B cell (primary cell): Measurements from ENCODE around the gene NR6A1. TPM values are rescaled to one million over a fixed set of nuclear protein-coding genes. Genes with fewer than 3 reads are reported as not detected.

ENCODE experiments used
- ATAC-seq: fragments of 200-7000 bp; cut with Tn5 transposase; one replicate; pipeline ENCODE4 v1.10.0; 2021; ENCODE audit warnings: low read depth, mild to moderate bottlenecking, moderate number of reproducible peaks, moderate library complexity
- CTCF ChIA-PET: fragments of 350-600 bp; sonication (Branson Sonifier 250); formaldehyde crosslinking; loops from one replicate; lab custom pipeline; 2021; ENCODE audit warnings: antibody characterized with exemption, inconsistent platforms; lab: Charles Lee
- POLR2A ChIA-PET: fragments of 350-600 bp; sonication (Branson Sonifier 250); formaldehyde crosslinking; loops from one replicate; lab custom pipeline; 2021; ENCODE audit warnings: antibody characterized with exemption; lab: Charles Lee
- DNase-seq: peaks from one replicate; pipeline ENCODE4 v3.0.0; 2013
- H2AFZ ChIP-seq: 2 replicates; pipeline ENCODE4 v1.6.1; 2012; ENCODE audit warnings: mild to moderate bottlenecking, low read depth, low read length; ENCODE audit not compliant: insufficient read depth, poor library complexity, severe bottlenecking
- H3K27ac ChIP-seq, 2 donors: 1 replicate in 1 of 2; 2 replicates in 1 of 2; pipeline ENCODE4 v1.5.1; 2012 to 2013; ENCODE audit warnings: low read length in 2 of 2, mild to moderate bottlenecking in 2 of 2, moderate library complexity in 1 of 2
- H3K27me3 ChIP-seq, 4 experiments: fragments of 200-600 bp in 1 of 4; sonication (generic) in 1 of 4; replicated peaks in 1 of 4; 1 replicate in 2 of 4; 2 replicates in 2 of 4; pipeline versions ENCODE4 v1.6.1 to v1.7.0; 2013 to 2016; ENCODE audit warnings: low read length in 3 of 4, mild to moderate bottlenecking in 2 of 4, mixed read lengths in 1 of 4, moderate library complexity in 1 of 4; ENCODE audit not compliant: insufficient read depth in 4 of 4, control insufficient read depth in 3 of 4; ENCODE audit errors: control extremely low read depth in 1 of 4
- H3K36me3 ChIP-seq, 2 experiments: replicated peaks in 1 of 2; 1 replicate in 1 of 2; 2 replicates in 1 of 2; pipeline versions ENCODE4 v1.6.1 to v1.7.1; 2013; ENCODE audit warnings: low read length in 1 of 2; ENCODE audit not compliant: insufficient read depth in 2 of 2, control insufficient read depth in 1 of 2; ENCODE audit errors: control extremely low read depth in 1 of 2, extremely low read depth in 1 of 2
- H3K4me1 ChIP-seq, 2 donors: fragments of 200-600 bp in 1 of 2; sonication (generic) in 1 of 2; 1 replicate in 1 of 2; 2 replicates in 1 of 2; pipeline versions ENCODE4 v1.5.1 to v1.6.1; 2013 to 2017; ENCODE audit warnings: low read length in 2 of 2; ENCODE audit not compliant: control insufficient read depth in 2 of 2, insufficient read depth in 2 of 2
- H3K4me2 ChIP-seq: replicated peaks from 2 replicates; pipeline ENCODE3; 2012; ENCODE audit warnings: mild to moderate bottlenecking, low read depth, low read length; ENCODE audit not compliant: poor library complexity, severe bottlenecking
- H3K4me3 ChIP-seq, 5 experiments: fragments of 200-600 bp in 1 of 5; sonication (generic) in 1 of 5; 1 replicate in 3 of 5; 2 replicates in 2 of 5; pipeline versions ENCODE4 v1.5.1 to v1.7.0; 2011 to 2016; ENCODE audit warnings: low read length in 4 of 5, mild to moderate bottlenecking in 4 of 5, low read depth in 2 of 5, control low read depth in 1 of 5, moderate library complexity in 1 of 5; ENCODE audit not compliant: insufficient read depth in 1 of 5; ENCODE audit errors: control extremely low read depth in 1 of 5, extremely low read depth in 1 of 5
- H3K79me2 ChIP-seq: fragments of 200-600 bp; sonication (generic); one replicate; pipeline ENCODE4 v1.6.0; 2016; ENCODE audit warnings: low read length; ENCODE audit not compliant: control insufficient read depth, insufficient read depth
- H3K9ac ChIP-seq: fragments of 200-600 bp; sonication (generic); 2 replicates; pipeline ENCODE4 v1.6.1; 2017; ENCODE audit warnings: mild to moderate bottlenecking, low read length, moderate library complexity
- H3K9me3 ChIP-seq, 3 donors: one replicate each; pipeline versions ENCODE4 v1.6.1 to v1.7.1; 2013; ENCODE audit warnings: low read length in 2 of 3; ENCODE audit not compliant: control insufficient read depth in 2 of 3, insufficient read depth in 1 of 3; ENCODE audit errors: control extremely low read depth in 1 of 3
- H4K20me1 ChIP-seq: 2 replicates; pipeline ENCODE4 v1.6.0; 2012; ENCODE audit warnings: mild to moderate bottlenecking, low read length; ENCODE audit not compliant: insufficient read depth, control insufficient read depth, poor library complexity, severe bottlenecking
- H3K27ac Mint-ChIP-seq: one replicate; pipeline ENCODE4 v1.8.0; 2021; ENCODE audit warnings: mixed read lengths
- H3K27me3 Mint-ChIP-seq: one replicate; pipeline ENCODE4 v1.8.0; 2021; ENCODE audit warnings: mixed read lengths
- H3K4me1 Mint-ChIP-seq: one replicate; pipeline ENCODE4 v1.8.0; 2021; ENCODE audit warnings: mixed read lengths
- H3K4me3 Mint-ChIP-seq: one replicate; pipeline ENCODE4 v1.8.0; 2021; ENCODE audit warnings: mixed read lengths
- H3K9me3 Mint-ChIP-seq: one replicate; pipeline ENCODE4 v1.8.0; 2022; ENCODE audit warnings: mixed read lengths; ENCODE audit not compliant: insufficient read depth
- EZH2 ChIP-seq: IDR thresholded peaks from 2 replicates; pipeline ENCODE4 v1.6.1; 2012; ENCODE audit warnings: borderline replicate concordance, low read depth, mild to moderate bottlenecking, moderate library complexity, low read length; ENCODE audit not compliant: insufficient read depth, poor library complexity, severe bottlenecking
- WGBS: methylation state at CpG from one replicate; pipeline ENCODE4 v1.1.5; 2013; ENCODE audit warnings: missing lambda C conversion rate; ENCODE audit not compliant: insufficient coverage; 5-methylcytosine and 5-hydroxymethylcytosine counted together
- intact Hi-C: fragments of 100-400 bp; cut with micrococcal nuclease; formaldehyde crosslinking; loops from one replicate; pipeline ENCODE4 v1.10.0; 2022
- polyA plus RNA-seq: library from polyadenylated mRNA; depleted of rRNA; stranded (reverse); fragments of >200 nt; gene quantifications from 2 replicates; pipeline ENCODE4 v1.2.3, GENCODE V29; 2012
- total RNA-seq, 2 donors: library from RNA; stranded (reverse); fragments of 120-200 nt in 1 of 2; gene quantifications; 1 replicate in 1 of 2; 2 replicates in 1 of 2; pipeline versions ENCODE4 v1.2.3 to v1.2.4, GENCODE V29; 2013 to 2022
- TF ChIP-seq, protein P1 (sequence below): fragments of 200-600 bp; IDR thresholded peaks from one replicate; pipeline ENCODE4 v1.8.0; 2022; ENCODE audit warnings: antibody characterized with exemption, mild to moderate bottlenecking

The NR6A1 gene
- total and polyA plus RNA-seq, 2 donors (not counting 1 experiment from before 2014, with no cell fraction given): 0.09 to 0.67 TPM

DNA sequence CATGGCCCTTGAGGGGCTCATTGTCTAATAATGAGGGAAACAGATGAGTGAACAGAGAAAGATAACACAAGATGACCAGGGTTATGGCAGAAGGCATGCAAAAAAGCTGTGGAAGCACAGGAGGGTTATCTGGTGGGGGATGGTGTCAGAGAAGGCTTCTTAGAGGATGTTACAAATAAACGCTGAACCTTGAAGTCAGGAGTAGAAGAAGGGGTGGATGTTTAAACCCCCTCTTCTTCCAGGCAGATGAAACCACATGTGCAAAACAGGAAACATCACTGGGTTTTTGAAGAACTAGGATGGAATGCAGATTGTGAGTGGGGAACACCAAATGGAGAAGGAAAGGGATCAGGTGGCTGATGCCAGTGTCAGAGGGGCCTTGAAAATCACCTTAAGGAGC, 222.1 kb downstream of the NR6A1 start:
- Histone ChIP-seq H3K4me1 (no peaks in the 10 kb centered on the region), H3K27ac (no peak overlapping the region), H3K4me3 (no peak overlapping the region), H3K27me3 (no peaks in the 10 kb centered on the region), H3K4me2 (no peak overlapping the region), H2AFZ (no peak overlapping the region), H3K9ac (no peak overlapping the region), H4K20me1 (no peaks in the 10 kb centered on the region), H3K79me2 (no peaks in the 10 kb centered on the region), H3K9me3 (no peaks in the 10 kb centered on the region), H3K36me3 (no peaks in the 10 kb centered on the region)
- ChIA-PET CTCF (no interaction called here), POLR2A (no interaction called here)
- TF ChIP-seq, protein P1, sequence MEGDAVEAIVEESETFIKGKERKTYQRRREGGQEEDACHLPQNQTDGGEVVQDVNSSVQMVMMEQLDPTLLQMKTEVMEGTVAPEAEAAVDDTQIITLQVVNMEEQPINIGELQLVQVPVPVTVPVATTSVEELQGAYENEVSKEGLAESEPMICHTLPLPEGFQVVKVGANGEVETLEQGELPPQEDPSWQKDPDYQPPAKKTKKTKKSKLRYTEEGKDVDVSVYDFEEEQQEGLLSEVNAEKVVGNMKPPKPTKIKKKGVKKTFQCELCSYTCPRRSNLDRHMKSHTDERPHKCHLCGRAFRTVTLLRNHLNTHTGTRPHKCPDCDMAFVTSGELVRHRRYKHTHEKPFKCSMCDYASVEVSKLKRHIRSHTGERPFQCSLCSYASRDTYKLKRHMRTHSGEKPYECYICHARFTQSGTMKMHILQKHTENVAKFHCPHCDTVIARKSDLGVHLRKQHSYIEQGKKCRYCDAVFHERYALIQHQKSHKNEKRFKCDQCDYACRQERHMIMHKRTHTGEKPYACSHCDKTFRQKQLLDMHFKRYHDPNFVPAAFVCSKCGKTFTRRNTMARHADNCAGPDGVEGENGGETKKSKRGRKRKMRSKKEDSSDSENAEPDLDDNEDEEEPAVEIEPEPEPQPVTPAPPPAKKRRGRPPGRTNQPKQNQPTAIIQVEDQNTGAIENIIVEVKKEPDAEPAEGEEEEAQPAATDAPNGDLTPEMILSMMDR: no peak
- no peak for TF ChIP-seq EZH2
- no peaks in the 10 kb centered on the region for H3K4me1 Mint-ChIP-seq
- no peaks in the 10 kb centered on the region for H3K27me3 Mint-ChIP-seq
- no peak overlapping the region for H3K4me3 Mint-ChIP-seq
- intact Hi-C loops: no loop called here
- no peaks in the 10 kb centered on the region for H3K9me3 Mint-ChIP-seq
- DNase-seq (no peak), ATAC-seq (no peak)
- no CpG with 5 or more reads among the region's 1 CpG for WGBS
- no peak overlapping the region for H3K27ac Mint-ChIP-seq

DNA sequence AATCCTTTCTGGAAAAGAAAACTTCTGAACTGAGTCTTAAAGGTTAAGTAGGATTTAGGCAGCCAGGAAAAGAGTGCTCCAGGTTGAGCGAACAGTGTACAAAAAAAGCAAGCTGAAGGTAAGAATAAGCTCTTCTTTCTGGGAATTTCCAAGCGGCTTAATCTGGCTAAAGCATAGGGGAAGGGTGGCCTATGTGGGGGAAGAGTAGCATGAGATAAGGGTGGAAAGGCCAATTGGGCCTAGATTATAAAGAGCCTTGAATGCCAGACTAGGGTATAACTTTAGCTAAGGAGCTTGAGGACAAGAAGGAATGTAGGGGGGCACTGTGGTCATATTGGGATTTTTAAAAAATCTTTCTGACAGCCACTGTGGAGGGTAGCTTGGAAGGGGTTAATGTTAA, 226.6 kb downstream of the NR6A1 start:
- POLR2A ChIA-PET: no interaction called here
- 100% methylated on average over 2 of the region's 2 CpGs for WGBS
- Mint-ChIP-seq H3K27me3 (no peaks in the 10 kb centered on the region), H3K27ac (no peak overlapping the region), H3K4me1 (no peaks in the 10 kb centered on the region), H3K9me3 (no peaks in the 10 kb centered on the region), H3K4me3 (no peak overlapping the region)
- H3K4me1 ChIP-seq: no peaks in the 10 kb centered on the region
- no peak overlapping the region for H3K4me2 ChIP-seq
- CTCF ChIA-PET: interaction anchor here (1.5 to 3.6 kb wide), 2 partner anchors 8 to 9 kb away, joined by 3 to 22 read pairs; no protein-coding TSS in a partner anchor
- H3K9me3 ChIP-seq: no peaks in the 10 kb centered on the region
- no peak overlapping the region for H2AFZ ChIP-seq
- no peak overlapping the region for H3K9ac ChIP-seq
- no peaks in the 10 kb centered on the region for H3K27me3 ChIP-seq
- intact Hi-C loops: no loop called here
- no peak for ATAC-seq
- DNase-seq: no peak
- H4K20me1 ChIP-seq: no peaks in the 10 kb centered on the region
- no peak overlapping the region for H3K4me3 ChIP-seq
- H3K27ac ChIP-seq: no peak overlapping the region
- H3K36me3 ChIP-seq: no peaks in the 10 kb centered on the region
- TF ChIP-seq EZH2: no peak
- TF ChIP-seq, protein P1: no peak
- H3K79me2 ChIP-seq: no peaks in the 10 kb centered on the region
